GM18519 (cell line): ENCODE results near the gene ZNF878.
"Not testable (repeated sequence)": the region's sequence is repeated elsewhere in the genome, so short reads cannot be mapped to it uniquely, and the experiment has no call there.

Experiments
- ATAC-seq: cut with Tn5 transposase; IDR thresholded peaks from one replicate; pipeline ENCODE4 v1.9.1; 2021; ENCODE audit warnings: mild to moderate bottlenecking, moderate library complexity; ENCODE audit not compliant: unreplicated experiment, low FRiP score

ZNF878 gene

GRCh38 chr19:12052497-12053169 is at the start of gene ZNF878:
Gene ZNF878 (minus strand): TSS chr19:12052961. CDS start chr19:12052801, 160 bp downstream.
- no peak for ATAC-seq

GRCh38 chr19:12098040-12098439 is 45.3 kb upstream of the ZNF878 start:
- ATAC-seq, result no peak

GRCh38 chr19:12095111-12095790 is 42.5 kb upstream of the ZNF878 start:
- no peak for ATAC-seq

- ATAC-seq, result no peak
Observed at GRCh38 chr19:12093777-12094176, 41.0 kb upstream of the ZNF878 start.

GRCh38 chr19:12092956-12093355 is 40.2 kb upstream of the ZNF878 start:
- ATAC-seq, result no peak

GRCh38 chr19:12092065-12092867 is 39.5 kb upstream of the ZNF878 start:
- no peak for ATAC-seq

- no peak for ATAC-seq
Observed at GRCh38 chr19:12090807-12091206, 38.0 kb upstream of the ZNF878 start.

- no peak for ATAC-seq
Observed at GRCh38 chr19:12085074-12085818, 32.5 kb upstream of the ZNF878 start.

- not testable (repeated sequence) for ATAC-seq
Observed at GRCh38 chr19:12083336-12083735, 30.6 kb upstream of the ZNF878 start.

GRCh38 chr19:12077375-12077774 is 24.6 kb upstream of the ZNF878 start:
- no peak for ATAC-seq

- not testable (repeated sequence) for ATAC-seq
Observed at GRCh38 chr19:12076331-12076730, 23.6 kb upstream of the ZNF878 start.

- ATAC-seq, result no peak
Observed at GRCh38 chr19:12075538-12076139, 22.9 kb upstream of the ZNF878 start.

- ATAC-seq, result no peak
Observed at GRCh38 chr19:12064590-12065538, 12.1 kb upstream of the ZNF878 start, which contains the start of gene ZNF844. Gene ZNF844 (plus strand): TSS chr19:12064731. CDS start chr19:12064874, 143 bp downstream.

GRCh38 chr19:12055784-12056183 is 3.0 kb upstream of the ZNF878 start:
- no peak for ATAC-seq

GRCh38 chr19:12052091-12052496 is 667 bp downstream of the ZNF878 start:
- ATAC-seq, result no peak

- no peak for ATAC-seq
Observed at GRCh38 chr19:12047868-12048267, 4.9 kb downstream of the ZNF878 start.

GRCh38 chr19:12043752-12044422 is 8.9 kb downstream of the ZNF878 start:
- no peak for ATAC-seq

- no peak for ATAC-seq
Observed at GRCh38 chr19:12042893-12043292, 9.9 kb downstream of the ZNF878 start.
